A673 (cell line): ENCODE measurements around the gene GNG7. TPM values are rescaled to one million over a fixed set of nuclear protein-coding genes. Genes with fewer than 3 reads are reported as not detected.

Experiments
- BruUV-seq: library from RNA; stranded (reverse); fragments of 400-500 nt; replicated peaks from 2 replicates; lab custom pipeline; 2021; lab: Mats Ljungman, UMichigan
- CTCF ChIA-PET: fragments of 300-600 bp; sonication (Branson Sonifier 250); formaldehyde crosslinking; loops from one replicate; lab custom pipeline; 2022; ENCODE audit warnings: antibody characterized with exemption; lab: Charles Lee
- POLR2A ChIA-PET: fragments of 300-600 bp; sonication (Branson Sonifier 250); formaldehyde crosslinking; loops from one replicate; lab custom pipeline; 2022; ENCODE audit warnings: antibody characterized with exemption; ENCODE audit not compliant: low non-redundant PET; lab: Charles Lee
- DNase-seq: peaks from one replicate; pipeline ENCODE4 v3.0.0-alpha.2; 2015; ENCODE audit warnings: low spot score
- H3K27ac ChIP-seq: fragments of 200-600 bp; sonication (generic); 2 replicates; pipeline ENCODE4 v1.5.1; 2016; ENCODE audit warnings: mixed run types, low read depth, mild to moderate bottlenecking, mixed read lengths, antibody characterized with exemption, low read length; ENCODE audit not compliant: poor library complexity, severe bottlenecking
- H3K27me3 ChIP-seq: fragments of 200-600 bp; sonication (generic); replicated peaks from 2 replicates; pipeline ENCODE4 v1.6.1; 2017; ENCODE audit warnings: mixed run types, low read depth, mild to moderate bottlenecking, mixed read lengths, antibody characterized with exemption, low read length; ENCODE audit not compliant: insufficient read depth, poor library complexity
- H3K36me3 ChIP-seq: fragments of 200-600 bp; sonication (generic); 2 replicates; pipeline ENCODE4 v1.6.1; 2016; ENCODE audit warnings: mixed run types, mild to moderate bottlenecking, mixed read lengths, antibody characterized with exemption, low read length; ENCODE audit not compliant: insufficient read depth, poor library complexity, severe bottlenecking
- H3K4me1 ChIP-seq: fragments of 200-600 bp; sonication (generic); 2 replicates; pipeline ENCODE4 v1.6.1; 2017; ENCODE audit warnings: mixed run types, mild to moderate bottlenecking, mixed read lengths, antibody characterized with exemption, low read length; ENCODE audit not compliant: insufficient read depth, poor library complexity, severe bottlenecking
- H3K4me3 ChIP-seq: fragments of 200-600 bp; sonication (generic); 2 replicates; pipeline ENCODE4 v1.5.1; 2016; ENCODE audit warnings: low read depth, mixed run types, mild to moderate bottlenecking, mixed read lengths, low read length; ENCODE audit not compliant: poor library complexity, severe bottlenecking
- H3K9me3 ChIP-seq: fragments of 200-600 bp; sonication (generic); 2 replicates; pipeline ENCODE4 v1.6.1; 2016; ENCODE audit warnings: mixed run types, low read depth, mild to moderate bottlenecking, mixed read lengths, antibody characterized with exemption, low read length; ENCODE audit not compliant: poor library complexity, severe bottlenecking
- EZH2 ChIP-seq: fragments of 200-600 bp; sonication (generic); IDR thresholded peaks from 2 replicates; pipeline ENCODE4 v1.6.1; 2017; ENCODE audit warnings: borderline replicate concordance, low read depth, mild to moderate bottlenecking, mixed read lengths, antibody characterized with exemption, low read length; ENCODE audit not compliant: poor library complexity, severe bottlenecking
- intact Hi-C: fragments of 100-400 bp; cut with micrococcal nuclease; formaldehyde crosslinking; loops from one replicate; pipeline ENCODE4 v1.10.0; 2022; ENCODE audit not compliant: unreplicated experiment
- total RNA-seq: library from RNA; stranded (reverse); gene quantifications from 2 replicates; pipeline ENCODE4 v1.2.3, GENCODE V29; 2021
- TF ChIP-seq, protein P1 (sequence below): fragments of 300-800, 200-600 bp; sonication (generic); conservative IDR thresholded peaks from 2 replicates; pipeline ENCODE4 v1.5.1; 2017; ENCODE audit warnings: low read depth, mild to moderate bottlenecking, antibody characterized with exemption, low read length, moderate library complexity, mixed read lengths

Gene GNG7
- total RNA-seq, 1 experiment from 2014 or later, result 0.30 TPM

GRCh38 chr19:2542341-2543069, 160.0 kb downstream of the GNG7 start:
- no peaks in the 10 kb centered on the region for H3K27me3 ChIP-seq
- H3K4me3 ChIP-seq, result no peak overlapping the region
- no peaks in the 10 kb centered on the region for H3K9me3 ChIP-seq
- peaks cover 29% of the 10 kb centered on the region for H3K4me1 ChIP-seq
- TF ChIP-seq, protein P1, sequence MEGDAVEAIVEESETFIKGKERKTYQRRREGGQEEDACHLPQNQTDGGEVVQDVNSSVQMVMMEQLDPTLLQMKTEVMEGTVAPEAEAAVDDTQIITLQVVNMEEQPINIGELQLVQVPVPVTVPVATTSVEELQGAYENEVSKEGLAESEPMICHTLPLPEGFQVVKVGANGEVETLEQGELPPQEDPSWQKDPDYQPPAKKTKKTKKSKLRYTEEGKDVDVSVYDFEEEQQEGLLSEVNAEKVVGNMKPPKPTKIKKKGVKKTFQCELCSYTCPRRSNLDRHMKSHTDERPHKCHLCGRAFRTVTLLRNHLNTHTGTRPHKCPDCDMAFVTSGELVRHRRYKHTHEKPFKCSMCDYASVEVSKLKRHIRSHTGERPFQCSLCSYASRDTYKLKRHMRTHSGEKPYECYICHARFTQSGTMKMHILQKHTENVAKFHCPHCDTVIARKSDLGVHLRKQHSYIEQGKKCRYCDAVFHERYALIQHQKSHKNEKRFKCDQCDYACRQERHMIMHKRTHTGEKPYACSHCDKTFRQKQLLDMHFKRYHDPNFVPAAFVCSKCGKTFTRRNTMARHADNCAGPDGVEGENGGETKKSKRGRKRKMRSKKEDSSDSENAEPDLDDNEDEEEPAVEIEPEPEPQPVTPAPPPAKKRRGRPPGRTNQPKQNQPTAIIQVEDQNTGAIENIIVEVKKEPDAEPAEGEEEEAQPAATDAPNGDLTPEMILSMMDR, result no peak
- no peak for TF ChIP-seq EZH2
- intact Hi-C loops, result loop anchor here (5.0 kb wide), 1 partner anchor 65 kb away; the partner anchor contains the start of gene GADD45B
- no peak for DNase-seq
- BruUV-seq, result no TSS peak
- ChIA-PET CTCF (interaction anchor here (0.6 kb wide), 1 partner anchor 108 kb away, joined by 10 read pairs; no protein-coding TSS in a partner anchor), POLR2A (no interaction called here)
- no peaks in the 10 kb centered on the region for H3K36me3 ChIP-seq
- peak overlapping the region; percentile 88 for H3K27ac ChIP-seq

DNA sequence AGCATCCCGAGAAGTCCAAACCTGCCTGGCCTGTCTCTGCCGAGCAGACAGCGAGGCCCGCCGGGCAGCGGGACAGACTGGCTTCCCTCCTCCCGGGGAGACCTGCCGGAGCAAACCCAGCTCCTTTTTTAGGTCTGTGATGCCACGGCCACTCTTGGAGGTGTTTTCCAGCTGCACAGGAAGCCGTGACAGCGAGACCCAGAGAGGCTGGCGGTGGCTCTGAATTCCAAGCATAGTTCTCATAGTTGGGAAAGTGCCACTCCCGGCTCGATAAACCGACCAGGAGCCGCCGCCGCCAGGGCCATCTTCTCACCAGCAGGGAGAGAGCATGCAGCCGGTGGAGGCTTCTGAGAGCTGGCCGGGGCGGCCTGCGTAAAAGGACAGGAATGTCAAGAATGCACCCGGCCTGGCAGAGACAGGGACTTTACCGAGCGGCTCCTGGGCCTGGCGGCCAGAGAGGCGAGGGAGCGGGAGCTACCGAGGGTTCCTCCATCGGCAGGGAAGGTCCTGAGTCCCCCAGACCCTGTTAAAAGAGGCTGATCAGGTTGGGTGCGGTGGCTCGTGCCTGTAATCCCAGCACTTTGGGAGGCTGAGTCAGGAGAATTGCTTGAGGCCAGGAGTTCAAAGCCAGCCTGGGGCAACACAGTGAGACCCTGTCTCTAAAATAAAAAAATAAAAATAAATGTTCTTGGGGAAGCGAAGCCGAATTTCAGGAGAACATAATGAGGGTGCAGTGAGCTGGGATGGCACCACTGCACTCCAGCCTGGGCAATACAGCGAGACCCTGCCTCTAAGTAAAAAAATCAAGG, 161.6 kb downstream of the GNG7 start:
- no TSS peak for BruUV-seq
- CTCF ChIA-PET, result interaction anchor here (0.6 kb wide), 1 partner anchor 12 kb away, joined by 6 read pairs; no protein-coding TSS in a partner anchor
- peak overlapping the region; percentile 89 for H3K27ac ChIP-seq
- no peaks in the 10 kb centered on the region for H3K36me3 ChIP-seq
- intact Hi-C loops, result loop anchor here (5.0 kb wide), 1 partner anchor 64 kb away; the partner anchor contains the start of gene GADD45B
- peaks cover 29% of the 10 kb centered on the region for H3K4me1 ChIP-seq
- TF ChIP-seq, protein P1, result no peak
- no peak overlapping the region for H3K4me3 ChIP-seq
- no peaks in the 10 kb centered on the region for H3K9me3 ChIP-seq
- peak; percentile 93 for DNase-seq
- H3K27me3 ChIP-seq, result no peaks in the 10 kb centered on the region
- POLR2A ChIA-PET, result interaction anchor here (0.5 kb wide), 1 partner anchor 149 kb away, joined by 3 read pairs; no protein-coding TSS in a partner anchor

GRCh38 chr19:2540251-2540645, 162.2 kb downstream of the GNG7 start:
- POLR2A ChIA-PET, result no interaction called here
- Histone ChIP-seq H3K27me3 (no peaks in the 10 kb centered on the region), H3K4me3 (no peak overlapping the region), H3K4me1 (peaks cover 29% of the 10 kb centered on the region), H3K36me3 (no peaks in the 10 kb centered on the region), H3K9me3 (no peaks in the 10 kb centered on the region), H3K27ac (peak overlapping the region; percentile 89)
- no peak for DNase-seq
- TF ChIP-seq EZH2, result no peak
- TF ChIP-seq, protein P1, result no peak
- intact Hi-C loops, result loop anchor here (5.0 kb wide), 1 partner anchor 63 kb away; the partner anchor contains the start of gene GADD45B
- no TSS peak for BruUV-seq
- CTCF ChIA-PET, result interaction anchor here (0.6 kb wide), 1 partner anchor 12 kb away, joined by 6 read pairs; no protein-coding TSS in a partner anchor
